Heart right ventricle (tissue), 16 donors: ENCODE measurements around the gene TOPORS. TPM values are rescaled to one million over a fixed set of nuclear protein-coding genes. Genes with fewer than 3 reads are reported as not detected.

Experiments used
- ATAC-seq, 8 donors: fragments of 200-7000 bp; cut with Tn5 transposase; one replicate each; pipeline ENCODE4 v1.9.1; 2020; ENCODE audit warnings: mild to moderate bottlenecking in 8 of 8, moderate library complexity in 8 of 8, moderate number of reproducible peaks in 1 of 8
- DNase-seq, 2 donors: peaks; one replicate each; pipeline ENCODE4 v3.0.0-alpha.2; 2020
- H3K27ac ChIP-seq, 10 donors: fragments of 200-600 bp; sonication (generic) in 2 of 10; one replicate each; pipeline versions ENCODE4 v1.5.0 to v1.8.0; 2020 to 2022; ENCODE audit warnings: mild to moderate bottlenecking in 3 of 10
- H3K27me3 ChIP-seq, 7 donors: fragments of 200-600 bp; one replicate each; pipeline ENCODE4 v1.8.0; 2021 to 2022; ENCODE audit warnings: mild to moderate bottlenecking in 2 of 7
- H3K36me3 ChIP-seq, 9 donors: fragments of 200-600 bp; sonication (generic) in 1 of 9; one replicate each; pipeline versions ENCODE4 v1.5.0 to v1.8.0; 2020 to 2022; ENCODE audit warnings: mild to moderate bottlenecking in 2 of 9
- H3K4me1 ChIP-seq, 9 donors: fragments of 200-600 bp; sonication (generic) in 1 of 9; one replicate each; pipeline versions ENCODE4 v1.5.0 to v1.8.0; 2020 to 2022; ENCODE audit warnings: mild to moderate bottlenecking in 4 of 9
- H3K4me3 ChIP-seq, 10 donors: fragments of 200-600 bp; sonication (generic) in 2 of 10; one replicate each; pipeline versions ENCODE4 v1.5.0 to v1.8.0; 2020 to 2022; ENCODE audit warnings: mild to moderate bottlenecking in 7 of 10, moderate library complexity in 2 of 10
- H3K9me3 ChIP-seq, 11 donors: fragments of 200-600 bp in 10 of 11; sonication (generic) in 2 of 11; one replicate each; pipeline versions ENCODE4 v1.5.0 to v1.8.0; 2013 to 2022; ENCODE audit warnings: mild to moderate bottlenecking in 2 of 11, control low read depth in 1 of 11, moderate library complexity in 1 of 11
- CTCF ChIP-seq, 9 donors: fragments of 200-600 bp; sonication (generic) in 2 of 9; IDR thresholded peaks; one replicate each; pipeline versions ENCODE4 v1.5.0 to v1.8.0; 2021 to 2022; ENCODE audit warnings: antibody characterized with exemption in 9 of 9, mild to moderate bottlenecking in 5 of 9, moderate library complexity in 1 of 9
- WGBS, 2 donors: extraction: QIAGEN DNeasy Blood & Tissue Kit; methylation state at CpG; one replicate each; pipeline ENCODE4 v1.1.7; 2013; ENCODE audit warnings: inconsistent platforms in 1 of 2; 5-methylcytosine and 5-hydroxymethylcytosine counted together
- intact Hi-C, 10 donors: fragments of 100-400 bp; cut with DNase I; formaldehyde crosslinking; loops; one replicate each; pipeline versions ENCODE4 v1.11.1 to v1.14.2; 2022
- polyA plus RNA-seq, 2 donors: library from polyadenylated mRNA; stranded (reverse); fragments of 200-250 nt; gene quantifications; one replicate each; pipeline ENCODE4 v1.2.3, GENCODE V29; 2013
- total RNA-seq, 10 donors: library from RNA; stranded (reverse); fragmentation: NEBNext Ultra II Directional in 3 of 10; extraction: Animal tissue kit (Norgen Biotek cat#: 25700) in 3 of 10; gene quantifications; one replicate each; pipeline versions ENCODE4 v1.2.1 to v1.2.4, GENCODE V29; 2021 to 2023
- donor health status: Arrhythmogenic right ventricular cardiomyopathy.
- donor health status: ischemic (EF 13 %, LVEDD 7.1; RV severe dilation, severe dysfunction).
- donor health status: healthy with polysubstance abuse.
- donor health status: DM: no; HTN: yes; CAD: no.
- donor health status: DM: no; HTN: no; CAD: no.
- donor health status: ischemic (EF 25% LVEDD 6.9; RV normal size, moderate dysfunction).
- donor health status: ischemic (EF 25% LVEDD 5.7; RV mildly dilated, moderate dysfunction).
- donor health status: healthy.
- donor health status: DM: yes; HTN: yes; CAD: no.
- donor health status: Ischemic cardiomyopathy.
- donor health status: ischemic (EF 35%, LVEDD 5.7; RV mildly dilated, moderate dysfunction).
- donor health status: nonischemic (EF 11% LVEDD 7.7; RV severe dilation, severe dysfunction).
- donor health status: DM: yes; HTN: yes; CAD: no.
- donor health status: PGD.
- donor health status: ischemic (EF 29% LVEDD 5.4; RV normal size, mild dysfunction).
- donor health status: nonischemic (EF 23%, LVEDD 6.1; RV moderate dilation, normal function).

Gene TOPORS
- total and polyA plus RNA-seq, 12 donors, result 4.4 to 11.1 (median 8.5) TPM

- no peak for TF ChIP-seq CTCF (IDR thresholded peaks at IDR 0.05)
- no peak for ATAC-seq
- Histone ChIP-seq H3K9me3 (peaks cover 0 to 3% (median 0%) of the 10 kb centered on the region in 11 donors), H3K4me3 (no peak overlapping the region), H3K4me1 (peaks cover 0 to 11% (median 0%) of the 10 kb centered on the region in 9 donors), H3K36me3 (peaks cover 0 to 46% (median 5%) of the 10 kb centered on the region in 9 donors), H3K27ac (no peak overlapping the region), H3K27me3 (no peaks in the 10 kb centered on the region)
- intact Hi-C loops, result no loop called here
- WGBS, 2 donors, result 73 to 85% methylated on average over 3 of the region's 3 CpGs
- DNase-seq, result no peak
Measured at GRCh38 chr9:32503008-32503407, 49.4 kb downstream of the TOPORS start.

GRCh38 chr9:32502464-32502863 is 49.9 kb downstream of the TOPORS start:
- no peak overlapping the region for H3K4me3 ChIP-seq
- H3K9me3 ChIP-seq, result peaks cover 0 to 3% (median 0%) of the 10 kb centered on the region in 11 donors
- no peaks in the 10 kb centered on the region for H3K27me3 ChIP-seq
- 49 to 60% methylated on average over 4 of the region's 4 CpGs for WGBS, 2 donors
- TF ChIP-seq CTCF (IDR thresholded peaks at IDR 0.05), result no peak
- peaks cover 0 to 48% (median 8%) of the 10 kb centered on the region in 9 donors for H3K36me3 ChIP-seq
- intact Hi-C loops, result no loop called here
- no peak overlapping the region for H3K27ac ChIP-seq
- ATAC-seq (peak in 1 of 8 donors; percentile 73), DNase-seq (no peak)
- H3K4me1 ChIP-seq, result peaks cover 0 to 11% (median 0%) of the 10 kb centered on the region in 9 donors

GRCh38 chr9:32501868-32502267 is 50.5 kb downstream of the TOPORS start:
- H3K27me3 ChIP-seq, result no peaks in the 10 kb centered on the region
- 85 to 87% methylated on average over 1 of the region's 1 CpG for WGBS, 2 donors
- ATAC-seq, result no peak
- H3K4me1 ChIP-seq, result peaks cover 0 to 8% (median 0%) of the 10 kb centered on the region in 9 donors
- no peak for DNase-seq
- intact Hi-C loops, result no loop called here
- H3K9me3 ChIP-seq, result peaks cover 0 to 3% (median 0%) of the 10 kb centered on the region in 11 donors
- H3K4me3 ChIP-seq, result no peak overlapping the region
- peaks cover 0 to 52% (median 9%) of the 10 kb centered on the region in 9 donors for H3K36me3 ChIP-seq
- no peak overlapping the region for H3K27ac ChIP-seq
- no peak for TF ChIP-seq CTCF (IDR thresholded peaks at IDR 0.05)

GRCh38 chr9:32500768-32501167 is 51.6 kb downstream of the TOPORS start:
- no peak overlapping the region for H3K4me3 ChIP-seq
- H3K4me1 ChIP-seq, result no peaks in the 10 kb centered on the region
- no peak overlapping the region for H3K27ac ChIP-seq
- H3K36me3 ChIP-seq, result peaks cover 0 to 63% (median 16%) of the 10 kb centered on the region in 9 donors
- DNase-seq (no peak), ATAC-seq (no peak)
- no peaks in the 10 kb centered on the region for H3K27me3 ChIP-seq
- WGBS, 2 donors, result 63 to 91% methylated on average over 2 of the region's 2 CpGs
- H3K9me3 ChIP-seq, result peaks cover 0 to 3% (median 0%) of the 10 kb centered on the region in 11 donors
- intact Hi-C loops, result no loop called here
- TF ChIP-seq CTCF (IDR thresholded peaks at IDR 0.05), result no peak
